Breast epithelium (tissue), 4 donors: Measurements from ENCODE around the gene TMEM59. TPM values are rescaled to one million over a fixed set of nuclear protein-coding genes. Genes with fewer than 3 reads are reported as not detected.
"Not testable (repeated sequence)": the region's sequence is repeated elsewhere in the genome, so short reads cannot be mapped to it uniquely, and the experiment has no call there.

Source experiments
- DNase-seq, 2 donors: peaks; one replicate each; pipeline ENCODE4 v3.0.0-alpha.2; 2019; ENCODE audit warnings: low spot score in 2 of 2
- H3K27ac ChIP-seq, 2 donors: fragments of 200-600 bp; sonication (generic) in 1 of 2; one replicate each; pipeline ENCODE4 v1.5.1; 2016 to 2019; ENCODE audit warnings: mild to moderate bottlenecking in 1 of 2
- H3K27me3 ChIP-seq, 2 donors: fragments of 200-600 bp; sonication (generic) in 1 of 2; one replicate each; pipeline versions ENCODE4 v1.5.1 to v1.6.0; 2017 to 2019; ENCODE audit warnings: control low read depth in 1 of 2, mild to moderate bottlenecking in 1 of 2
- H3K36me3 ChIP-seq: fragments of 200-600 bp; one replicate; pipeline ENCODE4 v1.5.1; 2019
- H3K4me1 ChIP-seq, 2 donors: fragments of 200-600 bp; sonication (generic); one replicate each; pipeline ENCODE4 v1.5.1; 2016 to 2019; ENCODE audit warnings: control low read depth in 1 of 2
- H3K4me3 ChIP-seq, 3 donors: fragments of 200-600 bp; sonication (generic); 1 replicate in 2 of 3; 2 replicates in 1 of 3; pipeline ENCODE4 v1.5.1; 2016 to 2019; ENCODE audit warnings: mild to moderate bottlenecking in 3 of 3, moderate library complexity in 2 of 3
- H3K9me3 ChIP-seq, 2 donors: fragments of 200-600 bp; sonication (generic) in 1 of 2; one replicate each; pipeline ENCODE4 v1.5.1; 2016 to 2019; ENCODE audit warnings: control low read depth in 1 of 2
- CTCF ChIP-seq, 3 donors: fragments of 450-650 bp; IDR thresholded peaks; one replicate each; pipeline ENCODE4 v1.5.1; 2016 to 2017; ENCODE audit warnings: antibody characterized with exemption in 3 of 3, mild to moderate bottlenecking in 3 of 3, moderate library complexity in 3 of 3
- POLR2A ChIP-seq: fragments of 450-650 bp; IDR thresholded peaks from one replicate; pipeline ENCODE4 v1.6.1; 2016; ENCODE audit warnings: antibody characterized with exemption, mild to moderate bottlenecking, moderate library complexity
- POLR2AphosphoS5 ChIP-seq, 3 donors: sonication (generic); formaldehyde crosslinking; IDR thresholded peaks; one replicate each; pipeline ENCODE4 v1.6.1; 2017; ENCODE audit warnings: antibody characterized with exemption in 3 of 3
- intact Hi-C: fragments of 100-400 bp; cut with DNase I; formaldehyde crosslinking; loops from one replicate; pipeline ENCODE4 v1.15.1; 2023; ENCODE audit warnings: low total_unique reads
- total RNA-seq, 3 donors: library from RNA; depleted of rRNA; stranded (reverse); fragments of >200 nt; gene quantifications; one replicate each; pipeline ENCODE4 v1.1.0, GENCODE V29; 2016

TMEM59 gene
- total RNA-seq, 3 donors from 2014 or later = 348 to 498 (median 388) TPM

DNA sequence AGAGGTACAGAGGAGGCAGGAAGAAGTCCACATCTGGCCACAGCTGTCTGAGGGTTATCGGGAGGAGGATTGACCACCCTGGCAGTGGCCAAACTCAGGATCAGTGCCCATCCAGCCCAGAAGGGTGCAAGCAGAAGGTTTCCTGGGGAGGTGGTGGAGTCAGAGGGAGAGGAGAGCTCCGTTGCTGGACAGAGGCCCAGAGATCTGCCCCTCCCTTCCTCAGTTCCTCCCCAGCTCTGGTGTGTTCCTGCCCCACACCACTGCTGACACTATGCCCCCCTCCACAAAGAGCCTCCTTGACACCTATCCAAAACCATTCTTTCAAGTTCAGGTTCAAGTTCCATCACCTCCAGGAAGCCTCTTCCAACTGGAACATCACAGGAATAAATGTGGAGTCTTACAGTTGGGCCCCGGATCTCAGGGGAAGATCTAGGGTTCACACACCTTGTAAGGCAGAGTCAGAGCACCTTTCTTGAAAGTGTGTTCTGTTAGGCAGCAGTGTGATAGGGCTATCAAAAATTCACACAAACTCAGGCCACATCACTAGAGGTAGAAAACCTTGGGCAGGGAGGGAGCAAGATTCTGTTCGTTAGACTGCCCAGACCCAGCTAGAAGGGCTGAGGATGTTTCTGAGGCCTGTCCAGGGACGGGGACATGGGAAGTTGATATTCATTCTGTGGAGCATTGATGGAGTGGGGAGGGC, 42.4 kb downstream of the TMEM59 start:
- intact Hi-C loops = no loop called here

GRCh38 chr1:54009406-54009805, 43.6 kb downstream of the TMEM59 start:
- Histone ChIP-seq H3K27me3 (no peaks in the 10 kb centered on the region), H3K4me3 (no peak overlapping the region), H3K4me1 (no peaks in the 10 kb centered on the region), H3K27ac (no peak overlapping the region), H3K9me3 (no peaks in the 10 kb centered on the region), H3K36me3 (no peaks in the 10 kb centered on the region)
- intact Hi-C loops = no loop called here
- no peak for DNase-seq
- TF ChIP-seq CTCF (IDR thresholded peaks at IDR 0.05) (no peak), POLR2AphosphoS5 (IDR thresholded peaks at IDR 0.05) (no peak), POLR2A (no peak)

More for the DNA sequence above, 42.4 kb downstream of the TMEM59 start:
- no peaks in the 10 kb centered on the region for H3K36me3 ChIP-seq
- H3K27ac ChIP-seq = no peak overlapping the region
- no peaks in the 10 kb centered on the region for H3K9me3 ChIP-seq
- TF ChIP-seq POLR2A (no peak), POLR2AphosphoS5 (IDR thresholded peaks at IDR 0.05) (no peak), CTCF (IDR thresholded peaks at IDR 0.05) (no peak)
- H3K27me3 ChIP-seq = no peaks in the 10 kb centered on the region
- no peak overlapping the region for H3K4me3 ChIP-seq
- H3K4me1 ChIP-seq = no peaks in the 10 kb centered on the region
- DNase-seq = no peak

GRCh38 chr1:54008876-54009275, 44.1 kb downstream of the TMEM59 start:
- TF ChIP-seq POLR2A = no peak
- Histone ChIP-seq H3K4me3 (no peak overlapping the region), H3K9me3 (no peaks in the 10 kb centered on the region), H3K4me1 (no peaks in the 10 kb centered on the region), H3K36me3 (no peaks in the 10 kb centered on the region), H3K27me3 (no peaks in the 10 kb centered on the region), H3K27ac (no peak overlapping the region)
- DNase-seq = no peak
- intact Hi-C loops = no loop called here

DNA sequence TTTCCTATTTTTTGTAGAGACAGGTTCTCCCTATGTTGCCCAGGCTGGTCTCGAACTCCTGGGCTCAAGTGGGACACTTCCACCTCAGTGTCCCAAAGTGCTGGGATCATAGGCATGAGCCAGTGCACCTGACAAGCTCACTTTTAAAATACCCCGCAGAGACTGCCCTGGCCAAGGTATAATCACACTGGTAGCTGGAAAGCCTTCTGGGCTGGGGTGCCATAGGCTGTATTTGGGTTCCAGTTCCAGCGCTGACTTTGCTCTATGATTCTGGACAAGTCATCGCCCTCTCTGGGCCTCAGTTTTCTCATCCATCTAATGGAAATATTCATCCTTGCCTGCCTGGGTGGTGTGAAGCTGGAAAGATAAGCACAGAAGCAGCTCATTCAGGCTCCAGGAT, 45.4 kb downstream of the TMEM59 start:
- Histone ChIP-seq H3K4me3 (no peak overlapping the region), H3K27ac (no peak overlapping the region), H3K27me3 (no peaks in the 10 kb centered on the region), H3K36me3 (no peaks in the 10 kb centered on the region), H3K4me1 (no peaks in the 10 kb centered on the region), H3K9me3 (no peaks in the 10 kb centered on the region)
- DNase-seq = no peak
- intact Hi-C loops = no loop called here
- TF ChIP-seq POLR2AphosphoS5 (IDR thresholded peaks at IDR 0.05) (no peak), POLR2A (no peak)

DNA sequence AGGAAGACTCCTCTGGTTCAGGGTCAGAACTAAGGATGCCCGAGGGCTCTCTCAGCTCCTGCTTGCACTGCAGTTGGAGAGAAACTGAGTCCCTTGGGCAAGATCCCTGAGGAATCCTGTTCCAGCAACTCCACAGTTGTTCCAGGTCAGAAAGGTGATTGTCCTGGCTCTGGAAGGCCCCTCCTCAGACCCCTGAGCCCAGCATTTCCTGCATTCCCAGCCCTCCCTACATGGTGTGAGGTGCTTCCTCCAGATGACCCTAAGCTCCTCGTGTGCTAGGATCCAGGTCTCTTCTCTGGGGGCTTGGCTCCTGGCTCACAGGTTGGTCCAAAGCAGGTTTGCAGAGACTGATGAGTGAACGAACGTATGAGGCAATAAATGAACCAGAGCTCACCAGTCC, 46.5 kb downstream of the TMEM59 start:
- Histone ChIP-seq H3K4me3 (no peak overlapping the region), H3K4me1 (no peaks in the 10 kb centered on the region), H3K9me3 (no peaks in the 10 kb centered on the region), H3K27me3 (no peaks in the 10 kb centered on the region), H3K36me3 (no peaks in the 10 kb centered on the region), H3K27ac (no peak overlapping the region)
- DNase-seq = no peak
- TF ChIP-seq POLR2A = no peak
- no peak for TF ChIP-seq POLR2AphosphoS5 (IDR thresholded peaks at IDR 0.05)
- no peak for TF ChIP-seq CTCF (IDR thresholded peaks at IDR 0.05)
- intact Hi-C loops = no loop called here

DNA sequence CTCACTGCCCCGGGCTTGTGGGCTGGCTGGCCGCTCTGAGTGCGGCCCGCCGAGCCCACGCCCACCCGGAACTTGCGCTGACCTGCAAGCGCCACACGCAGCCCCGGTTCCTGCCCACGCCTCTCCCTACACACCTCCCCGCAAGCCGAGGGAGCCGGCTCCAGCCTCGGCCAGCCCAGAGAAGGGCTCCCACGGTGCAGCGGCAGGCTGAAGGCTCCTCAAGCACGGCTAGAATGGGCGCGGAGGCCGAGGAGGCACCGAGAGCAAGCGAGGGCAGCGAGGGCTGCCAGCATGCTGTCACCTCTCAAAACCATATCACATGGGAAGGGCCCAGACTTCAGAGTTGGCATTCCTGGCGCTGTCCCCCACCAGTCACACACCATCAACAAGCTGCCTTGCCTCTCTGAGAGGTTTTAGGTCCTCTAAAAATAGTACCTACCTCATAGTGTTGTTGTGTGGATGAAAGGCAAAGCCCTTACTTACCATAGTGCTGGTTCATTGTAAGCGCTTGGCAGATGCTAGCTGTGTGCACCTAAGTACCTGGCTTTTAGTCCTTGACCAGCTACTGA, 48.4 kb downstream of the TMEM59 start:
- H3K4me3 ChIP-seq = no peak overlapping the region
- no peaks in the 10 kb centered on the region for H3K27me3 ChIP-seq
- no peak for DNase-seq
- intact Hi-C loops = no loop called here
- no peaks in the 10 kb centered on the region for H3K4me1 ChIP-seq
- no peaks in the 10 kb centered on the region for H3K9me3 ChIP-seq
- TF ChIP-seq POLR2AphosphoS5 (IDR thresholded peaks at IDR 0.05) (no peak), POLR2A (no peak), CTCF (IDR thresholded peaks at IDR 0.05) (no peak)
- no peak overlapping the region for H3K27ac ChIP-seq
- no peaks in the 10 kb centered on the region for H3K36me3 ChIP-seq

DNA sequence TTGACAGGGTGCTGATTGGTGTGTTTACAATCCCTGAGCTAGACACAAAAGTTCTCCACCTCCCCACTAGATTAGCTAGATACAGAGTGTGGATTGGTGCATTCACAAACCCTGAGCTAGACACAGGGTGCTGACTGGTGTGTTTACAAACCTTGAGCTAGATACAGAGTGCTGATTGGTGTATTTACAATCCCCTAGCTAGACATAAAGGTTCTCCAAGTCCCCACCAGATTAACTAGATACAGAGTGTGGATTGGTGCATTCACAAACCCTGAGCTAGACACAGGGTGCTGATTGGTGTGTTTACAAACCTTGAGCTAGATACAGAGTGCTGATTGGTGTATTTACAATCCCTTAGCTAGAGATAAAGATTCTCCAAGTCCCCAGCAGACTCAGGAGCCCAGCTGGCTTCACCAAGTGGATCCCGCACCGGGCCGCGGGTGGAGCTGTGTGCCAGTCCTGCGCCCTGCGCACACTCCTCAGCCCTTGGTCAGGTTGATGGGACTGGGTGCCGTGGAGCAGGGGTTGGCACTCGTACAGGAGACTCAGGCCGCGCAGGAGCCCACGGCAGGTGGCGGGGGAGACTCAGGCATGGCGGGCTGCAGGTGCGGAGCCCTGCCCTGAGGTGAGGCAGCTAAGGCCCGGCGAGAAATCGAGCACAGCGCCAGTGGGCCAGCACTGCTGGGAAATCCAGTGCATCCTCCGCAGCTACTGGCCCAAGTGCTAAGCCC, 49.1 kb downstream of the TMEM59 start:
- intact Hi-C loops, H3K36me3 ChIP-seq, H3K27ac ChIP-seq, H3K9me3 ChIP-seq, H3K4me1 ChIP-seq, H3K4me3 ChIP-seq, DNase-seq, H3K27me3 ChIP-seq: not testable (repeated sequence)
